Duodenal mucosa (tissue), 2 donors: ENCODE results near the gene PRC1.
A peak's percentile ranks its signal among the peaks of the same experiment; 100 is the strongest.

Experiments
- H3K27ac ChIP-seq: one replicate; pipeline ENCODE4 v1.7.0; 2013; ENCODE audit warnings: low read depth, low read length
- H3K27me3 ChIP-seq, 2 donors: one replicate each; pipeline ENCODE4 v1.7.0; 2013; ENCODE audit warnings: low read length in 2 of 2, control low read depth in 1 of 2; ENCODE audit not compliant: insufficient read depth in 2 of 2, control insufficient read depth in 1 of 2
- H3K36me3 ChIP-seq, 2 donors: one replicate each; pipeline ENCODE4 v1.7.0; 2013; ENCODE audit warnings: low read length in 2 of 2, control low read depth in 1 of 2; ENCODE audit not compliant: insufficient read depth in 2 of 2, control insufficient read depth in 1 of 2
- H3K4me1 ChIP-seq, 2 donors: one replicate each; pipeline ENCODE4 v1.7.0; 2013; ENCODE audit warnings: low read length in 2 of 2, control low read depth in 1 of 2; ENCODE audit not compliant: insufficient read depth in 2 of 2, control insufficient read depth in 1 of 2
- H3K4me3 ChIP-seq, 2 donors: one replicate each; pipeline ENCODE4 v1.7.0; 2013; ENCODE audit warnings: low read length in 2 of 2, low read depth in 1 of 2
- H3K9ac ChIP-seq, 2 donors: one replicate each; pipeline ENCODE4 v1.7.0; 2013; ENCODE audit warnings: low read length in 2 of 2, low read depth in 1 of 2
- H3K9me3 ChIP-seq, 2 donors: one replicate each; pipeline ENCODE4 v1.7.0; 2013; ENCODE audit warnings: low read length in 2 of 2, control low read depth in 1 of 2; ENCODE audit not compliant: control insufficient read depth in 1 of 2

Gene PRC1, protein sequence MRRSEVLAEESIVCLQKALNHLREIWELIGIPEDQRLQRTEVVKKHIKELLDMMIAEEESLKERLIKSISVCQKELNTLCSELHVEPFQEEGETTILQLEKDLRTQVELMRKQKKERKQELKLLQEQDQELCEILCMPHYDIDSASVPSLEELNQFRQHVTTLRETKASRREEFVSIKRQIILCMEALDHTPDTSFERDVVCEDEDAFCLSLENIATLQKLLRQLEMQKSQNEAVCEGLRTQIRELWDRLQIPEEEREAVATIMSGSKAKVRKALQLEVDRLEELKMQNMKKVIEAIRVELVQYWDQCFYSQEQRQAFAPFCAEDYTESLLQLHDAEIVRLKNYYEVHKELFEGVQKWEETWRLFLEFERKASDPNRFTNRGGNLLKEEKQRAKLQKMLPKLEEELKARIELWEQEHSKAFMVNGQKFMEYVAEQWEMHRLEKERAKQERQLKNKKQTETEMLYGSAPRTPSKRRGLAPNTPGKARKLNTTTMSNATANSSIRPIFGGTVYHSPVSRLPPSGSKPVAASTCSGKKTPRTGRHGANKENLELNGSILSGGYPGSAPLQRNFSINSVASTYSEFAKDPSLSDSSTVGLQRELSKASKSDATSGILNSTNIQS

GRCh38 chr15:90994417-90995311, at the start of gene PRC1:
Gene PRC1 (minus strand): TSS chr15:90994535. CDS start chr15:90994417, 118 bp downstream.
- no peaks in the 10 kb centered on the region for H3K27me3 ChIP-seq
- H3K9me3 ChIP-seq: no peaks in the 10 kb centered on the region
- H3K9ac ChIP-seq: peak within 1 kb of the TSS; percentile 88 to 98
- peaks cover 7 to 12% of the 10 kb centered on the region in 2 donors for H3K4me1 ChIP-seq
- peaks cover 6 to 20% of the 10 kb centered on the region in 2 donors for H3K36me3 ChIP-seq
- H3K27ac ChIP-seq: peak within 1 kb of the TSS; percentile 50
- peak within 1 kb of the TSS; percentile 77 to 94 for H3K4me3 ChIP-seq

GRCh38 chr15:91043202-91043874, 49.0 kb upstream of the PRC1 start:
- no peak overlapping the region for H3K4me3 ChIP-seq
- no peak overlapping the region for H3K9ac ChIP-seq
- no peak overlapping the region for H3K27ac ChIP-seq
- H3K36me3 ChIP-seq: no peaks in the 10 kb centered on the region
- no peaks in the 10 kb centered on the region for H3K4me1 ChIP-seq
- H3K9me3 ChIP-seq: no peaks in the 10 kb centered on the region
- peaks cover under 1 to 2% of the 10 kb centered on the region in 2 donors for H3K27me3 ChIP-seq

- Histone ChIP-seq H3K27ac (no peak overlapping the region), H3K36me3 (no peaks in the 10 kb centered on the region), H3K9ac (no peak overlapping the region), H3K9me3 (no peaks in the 10 kb centered on the region), H3K4me3 (no peak overlapping the region), H3K27me3 (peaks cover 2 to 5% of the 10 kb centered on the region in 2 donors), H3K4me1 (no peaks in the 10 kb centered on the region)
These were observed 46.5 kb upstream of the PRC1 start for GRCh38 chr15:91040856-91041255.

- Histone ChIP-seq H3K4me1 (no peaks in the 10 kb centered on the region), H3K4me3 (no peak overlapping the region), H3K9ac (no peak overlapping the region)
These were observed 45.7 kb upstream of the PRC1 start for GRCh38 chr15:91039996-91040395.

DNA sequence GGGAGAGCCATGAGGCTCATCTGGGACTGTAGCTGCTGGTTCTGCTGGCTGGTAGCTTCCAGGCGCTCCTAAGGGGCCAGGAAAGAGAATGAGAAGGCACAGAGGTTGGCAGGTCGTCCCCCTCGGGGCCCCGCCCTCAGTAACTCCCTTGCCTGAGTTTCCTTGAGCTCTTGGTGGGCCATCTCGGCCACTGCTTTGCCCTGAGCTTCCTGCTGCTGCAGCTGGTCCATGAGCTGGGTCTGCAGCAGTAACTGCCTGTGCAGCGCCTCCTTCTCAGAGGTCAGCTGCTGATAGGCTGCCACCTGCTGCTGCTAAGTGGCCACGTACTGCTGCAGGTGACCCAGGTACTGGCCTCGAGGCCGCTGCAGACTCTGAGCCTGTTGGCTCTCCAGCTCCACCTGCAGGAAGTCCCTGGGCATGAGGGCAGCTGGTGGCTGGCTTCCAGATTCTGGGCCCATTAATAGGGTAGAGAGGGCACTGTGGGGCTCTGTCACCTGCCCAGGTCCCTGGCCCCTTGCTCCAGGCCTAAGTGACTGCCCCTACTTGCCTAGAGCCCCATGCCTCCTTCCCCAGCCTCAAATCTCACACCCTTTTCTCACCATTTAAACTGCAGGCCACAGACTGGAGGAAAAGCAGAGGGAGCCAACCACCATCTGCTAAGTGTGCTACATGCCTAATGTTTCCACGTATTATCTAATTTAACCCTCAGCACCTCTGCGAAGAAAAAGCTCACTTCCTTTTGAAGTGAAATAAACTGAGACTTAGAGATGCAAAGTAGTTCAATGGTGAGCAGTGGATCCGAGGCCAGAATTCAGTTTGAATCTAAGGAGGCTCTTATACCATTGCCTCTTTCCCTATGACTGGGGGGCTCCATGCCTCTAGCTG, 38.8 kb upstream of the PRC1 start:
- H3K4me1 ChIP-seq: no peaks in the 10 kb centered on the region
- no peaks in the 10 kb centered on the region for H3K36me3 ChIP-seq
- no peaks in the 10 kb centered on the region for H3K9me3 ChIP-seq
- no peak overlapping the region for H3K9ac ChIP-seq
- H3K27ac ChIP-seq: no peak overlapping the region
- peaks cover 0 to 2% of the 10 kb centered on the region in 2 donors for H3K27me3 ChIP-seq
- H3K4me3 ChIP-seq: peak overlapping the region in 1 of 2 donors; percentile 45

More at GRCh38 chr15:91039996-91040395, 45.7 kb upstream of the PRC1 start:
- H3K27me3 ChIP-seq: peaks cover 2 to 5% of the 10 kb centered on the region in 2 donors
- H3K36me3 ChIP-seq: no peaks in the 10 kb centered on the region
- no peaks in the 10 kb centered on the region for H3K9me3 ChIP-seq
- H3K27ac ChIP-seq: no peak overlapping the region

DNA sequence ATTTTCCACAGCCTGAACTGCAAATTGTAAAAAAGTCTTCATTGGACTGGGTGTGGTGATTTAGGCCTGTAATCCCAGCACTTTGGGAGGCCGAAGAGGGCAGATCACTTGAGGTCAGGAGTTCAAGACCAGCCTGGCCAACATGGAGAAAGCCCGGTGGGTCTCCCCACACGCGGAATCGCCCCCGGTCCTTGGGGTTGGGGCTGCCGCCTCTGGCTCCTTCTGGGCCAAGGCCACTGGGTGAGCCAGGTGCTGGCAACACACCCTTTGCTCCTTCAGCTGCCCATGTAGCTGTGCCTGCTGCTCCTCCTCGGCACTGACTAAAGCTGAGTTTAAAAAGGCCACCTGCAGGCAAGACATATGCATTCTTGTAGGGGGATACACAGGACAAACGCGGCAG, 37.5 kb upstream of the PRC1 start:
- no peaks in the 10 kb centered on the region for H3K27me3 ChIP-seq
- no peaks in the 10 kb centered on the region for H3K36me3 ChIP-seq
- no peak overlapping the region for H3K4me3 ChIP-seq
- no peak overlapping the region for H3K27ac ChIP-seq
- H3K9ac ChIP-seq: no peak overlapping the region
- H3K9me3 ChIP-seq: no peaks in the 10 kb centered on the region
- no peaks in the 10 kb centered on the region for H3K4me1 ChIP-seq

- peaks cover 0 to 4% of the 10 kb centered on the region in 2 donors for H3K4me1 ChIP-seq
- no peaks in the 10 kb centered on the region for H3K9me3 ChIP-seq
- no peak overlapping the region for H3K27ac ChIP-seq
- H3K27me3 ChIP-seq: no peaks in the 10 kb centered on the region
- no peak overlapping the region for H3K4me3 ChIP-seq
- no peaks in the 10 kb centered on the region for H3K36me3 ChIP-seq
- H3K9ac ChIP-seq: no peak overlapping the region
These were observed 33.3 kb upstream of the PRC1 start for GRCh38 chr15:91027677-91028076.

DNA sequence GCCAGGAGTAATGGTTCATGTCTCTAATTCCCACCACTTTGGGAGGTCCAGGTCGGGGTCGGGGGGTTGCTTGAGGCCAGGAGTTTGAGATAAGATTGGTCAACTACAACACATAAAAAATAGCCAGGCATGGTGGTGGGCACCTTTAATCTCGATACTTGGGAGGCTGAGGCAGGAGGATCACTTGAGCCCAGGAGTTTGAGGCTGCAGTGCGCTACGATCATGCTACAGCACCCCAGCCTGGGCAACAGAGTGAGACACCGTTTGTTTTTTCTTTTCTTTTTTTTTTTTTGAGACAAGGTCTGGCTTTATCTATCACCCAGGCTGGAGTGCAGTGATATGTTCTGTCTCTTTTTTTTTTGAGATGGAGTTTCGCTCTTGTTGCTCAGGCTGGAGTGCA, 29.4 kb upstream of the PRC1 start:
- Histone ChIP-seq H3K4me1 (peaks cover 12 to 17% of the 10 kb centered on the region in 2 donors), H3K9me3 (no peaks in the 10 kb centered on the region), H3K9ac (no peak overlapping the region), H3K4me3 (no peak overlapping the region), H3K27ac (no peak overlapping the region), H3K36me3 (no peaks in the 10 kb centered on the region), H3K27me3 (no peaks in the 10 kb centered on the region)

- Histone ChIP-seq H3K4me3 (peak overlapping the region; percentile 98 to 100), H3K27me3 (no peaks in the 10 kb centered on the region), H3K4me1 (peaks cover 16 to 17% of the 10 kb centered on the region in 2 donors), H3K9me3 (no peaks in the 10 kb centered on the region), H3K36me3 (peaks cover 0 to under 1% of the 10 kb centered on the region in 2 donors), H3K9ac (peak overlapping the region; percentile 89 to 99), H3K27ac (no peak overlapping the region)
These were observed 28.4 kb upstream of the PRC1 start for GRCh38 chr15:91022832-91023129.
